ENCODE data around the gene BPGM.
"Not testable (repeated sequence)": the region's sequence is repeated elsewhere in the genome, so short reads cannot be mapped to it uniquely, and the experiment has no call there.

The BPGM gene

DNA sequence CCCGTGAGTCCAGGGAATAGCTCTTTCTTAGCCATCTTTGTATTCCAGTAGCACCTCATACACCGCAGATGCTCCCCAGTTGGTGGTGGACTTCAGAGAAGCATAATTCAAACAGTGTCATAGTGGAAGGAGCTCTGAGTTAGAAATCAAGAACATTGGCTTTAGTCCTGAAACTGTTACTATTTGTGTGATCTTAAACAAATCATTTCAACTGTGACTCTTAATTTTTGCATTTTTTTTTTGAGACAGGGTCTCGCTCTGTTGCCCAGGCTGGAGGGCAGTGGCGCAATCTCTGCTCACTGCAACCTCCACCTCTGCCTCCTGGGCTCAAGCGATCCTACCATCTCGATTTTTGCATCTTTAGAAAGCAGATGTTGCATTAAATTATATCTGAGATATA lies 1.8 kb downstream of the BPGM start:
- 99% methylated on average over 5 of the region's 6 CpGs for WGBS

GRCh38 chr7:134649226-134649775 lies 2.6 kb downstream of the BPGM start:
- no peak overlapping the region for H3K4me3 ChIP-seq (ENCODE audit: low read length)
- peaks cover 4% of the 10 kb centered on the region; the same call in 1 of the 2 replicates for H3K4me1 ChIP-seq (ENCODE audit: insufficient read depth, low read length)
- H3K9me3 ChIP-seq (ENCODE audit: insufficient read depth, low read depth, low read length) = no peaks in the 10 kb centered on the region
- no peaks in the 10 kb centered on the region for H3K27me3 ChIP-seq (ENCODE audit: insufficient read depth, low read length)
- 92% methylated on average over 3 of the region's 3 CpGs for WGBS
- H3K27ac ChIP-seq (ENCODE audit: low read depth, low read length) = no peak overlapping the region
- no peaks in the 10 kb centered on the region for H3K36me3 ChIP-seq (ENCODE audit: insufficient read depth, low read length)
- no peak overlapping the region for H3K9ac ChIP-seq (ENCODE audit: low read depth, low read length)

More for the DNA sequence above, 1.8 kb downstream of the BPGM start:
- H3K4me3 ChIP-seq (ENCODE audit: low read length) = no peak overlapping the region
- H3K9ac ChIP-seq (ENCODE audit: low read depth, low read length) = no peak overlapping the region
- no peak overlapping the region for H3K27ac ChIP-seq (ENCODE audit: low read depth, low read length)
- no peaks in the 10 kb centered on the region for H3K9me3 ChIP-seq (ENCODE audit: insufficient read depth, low read depth, low read length)
- H3K36me3 ChIP-seq (ENCODE audit: insufficient read depth, low read length) = no peaks in the 10 kb centered on the region
- peaks cover 4% of the 10 kb centered on the region; the same call in 1 of the 2 replicates for H3K4me1 ChIP-seq (ENCODE audit: insufficient read depth, low read length)
- H3K27me3 ChIP-seq (ENCODE audit: insufficient read depth, low read length) = no peaks in the 10 kb centered on the region

- Histone ChIP-seq H3K4me1 (ENCODE audit: insufficient read depth, low read length) (no peaks in the 10 kb centered on the region), H3K9me3 (ENCODE audit: insufficient read depth, low read depth, low read length) (no peaks in the 10 kb centered on the region), H3K4me3 (ENCODE audit: low read length) (no peak overlapping the region), H3K27ac (ENCODE audit: low read depth, low read length) (no peak overlapping the region), H3K27me3 (ENCODE audit: insufficient read depth, low read length) (no peaks in the 10 kb centered on the region), H3K9ac (ENCODE audit: low read depth, low read length) (no peak overlapping the region), H3K36me3 (ENCODE audit: insufficient read depth, low read length) (no peaks in the 10 kb centered on the region)
- 96% methylated on average over 3 of the region's 4 CpGs for WGBS
Observed at GRCh38 chr7:134651991-134652390, 5.3 kb downstream of the BPGM start.

DNA sequence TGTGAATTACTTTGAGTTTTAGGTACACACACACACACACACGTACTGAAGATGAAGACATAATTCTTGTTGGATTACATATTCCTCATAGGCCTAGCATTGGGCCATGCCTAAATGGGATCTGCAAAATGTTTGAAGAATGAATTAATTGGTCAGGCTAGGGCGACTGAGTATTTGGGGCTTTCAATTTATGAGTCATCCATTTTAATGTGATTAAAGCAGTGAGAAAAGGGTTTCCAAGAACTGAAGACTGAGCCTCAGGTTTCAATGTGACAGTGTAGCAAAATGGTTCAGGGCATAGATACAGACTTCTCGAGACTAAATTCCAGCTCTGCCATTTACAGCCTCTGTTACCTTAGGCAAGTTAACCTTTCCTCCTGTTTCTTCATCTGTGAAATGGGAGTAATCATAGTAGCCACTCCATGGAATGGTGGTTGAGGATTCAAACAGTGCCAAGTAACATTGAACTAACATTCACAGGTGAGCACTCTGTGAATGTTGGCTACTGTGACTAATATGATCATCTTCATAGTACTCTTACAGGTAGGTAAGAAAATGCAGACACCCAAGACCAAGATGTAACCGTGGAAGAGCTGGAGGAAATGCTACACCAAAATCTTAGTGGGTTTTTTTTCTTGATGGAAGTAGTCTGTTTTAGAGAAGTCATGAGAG lies 7.6 kb downstream of the BPGM start:
- H3K4me1 ChIP-seq (ENCODE audit: insufficient read depth, low read length) = 0 out of 2 replicates have a peak, but pooled peaks cover 7% of the 10 kb centered on the region
- H3K36me3 ChIP-seq (ENCODE audit: insufficient read depth, low read length) = no peaks in the 10 kb centered on the region
- no peaks in the 10 kb centered on the region for H3K9me3 ChIP-seq (ENCODE audit: insufficient read depth, low read depth, low read length)
- 62% methylated on average over 3 of the region's 4 CpGs for WGBS
- no peak overlapping the region for H3K4me3 ChIP-seq (ENCODE audit: low read length)
- no peaks in the 10 kb centered on the region for H3K27me3 ChIP-seq (ENCODE audit: insufficient read depth, low read length)
- no peak overlapping the region for H3K9ac ChIP-seq (ENCODE audit: low read depth, low read length)
- H3K27ac ChIP-seq (ENCODE audit: low read depth, low read length) = no peak overlapping the region

GRCh38 chr7:134657526-134657925 lies 10.9 kb downstream of the BPGM start:
- no peak overlapping the region for H3K9ac ChIP-seq (ENCODE audit: low read depth, low read length)
- H3K9me3 ChIP-seq (ENCODE audit: insufficient read depth, low read depth, low read length) = no peaks in the 10 kb centered on the region
- peaks cover 7% of the 10 kb centered on the region for H3K36me3 ChIP-seq (ENCODE audit: insufficient read depth, low read length)
- H3K27me3 ChIP-seq (ENCODE audit: insufficient read depth, low read length) = no peaks in the 10 kb centered on the region
- H3K4me3 ChIP-seq (ENCODE audit: low read length) = no peak overlapping the region
- 83% methylated on average over 3 of the region's 5 CpGs for WGBS
- 0 out of 2 replicates have a peak, but pooled peaks cover 7% of the 10 kb centered on the region for H3K4me1 ChIP-seq (ENCODE audit: insufficient read depth, low read length)
- H3K27ac ChIP-seq (ENCODE audit: low read depth, low read length) = no peak overlapping the region

DNA sequence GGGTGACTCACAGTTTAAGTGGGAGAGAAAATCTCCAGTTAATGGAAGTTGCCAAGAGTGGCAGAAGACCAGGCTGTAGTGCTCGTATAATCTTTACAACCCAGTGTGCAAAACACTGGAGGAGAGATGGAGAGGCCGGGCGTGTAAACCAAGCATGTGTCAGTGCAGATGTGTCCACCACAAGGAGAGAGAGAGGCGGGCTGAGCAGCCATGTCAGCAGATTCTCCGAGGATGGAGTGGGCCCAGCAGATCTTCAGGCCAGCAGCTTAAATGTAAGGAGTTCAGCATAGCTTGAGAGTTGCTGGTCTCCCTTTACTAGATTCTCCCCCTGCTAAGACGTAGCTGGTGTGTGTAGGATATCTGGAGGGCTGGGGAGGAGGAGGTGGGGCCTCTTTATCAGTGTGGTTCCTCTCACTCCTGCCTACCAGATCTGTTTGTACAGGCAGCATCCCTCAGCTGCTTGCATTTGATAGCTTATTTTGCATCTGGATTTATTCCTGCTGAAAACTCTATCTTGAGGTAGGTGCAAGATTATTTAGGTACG lies 13.7 kb downstream of the BPGM start:
- H3K4me1 ChIP-seq (ENCODE audit: insufficient read depth, low read length) = 0 out of 2 replicates have a peak, but pooled peaks cover 7% of the 10 kb centered on the region
- no peak overlapping the region for H3K4me3 ChIP-seq (ENCODE audit: low read length)
- no peak overlapping the region for H3K27ac ChIP-seq (ENCODE audit: low read depth, low read length)
- peaks cover 7% of the 10 kb centered on the region for H3K36me3 ChIP-seq (ENCODE audit: insufficient read depth, low read length)
- no peaks in the 10 kb centered on the region for H3K27me3 ChIP-seq (ENCODE audit: insufficient read depth, low read length)
- no peak overlapping the region for H3K9ac ChIP-seq (ENCODE audit: low read depth, low read length)
- H3K9me3 ChIP-seq (ENCODE audit: insufficient read depth, low read depth, low read length) = no peaks in the 10 kb centered on the region
- 90% methylated on average over 7 of the region's 7 CpGs for WGBS

DNA sequence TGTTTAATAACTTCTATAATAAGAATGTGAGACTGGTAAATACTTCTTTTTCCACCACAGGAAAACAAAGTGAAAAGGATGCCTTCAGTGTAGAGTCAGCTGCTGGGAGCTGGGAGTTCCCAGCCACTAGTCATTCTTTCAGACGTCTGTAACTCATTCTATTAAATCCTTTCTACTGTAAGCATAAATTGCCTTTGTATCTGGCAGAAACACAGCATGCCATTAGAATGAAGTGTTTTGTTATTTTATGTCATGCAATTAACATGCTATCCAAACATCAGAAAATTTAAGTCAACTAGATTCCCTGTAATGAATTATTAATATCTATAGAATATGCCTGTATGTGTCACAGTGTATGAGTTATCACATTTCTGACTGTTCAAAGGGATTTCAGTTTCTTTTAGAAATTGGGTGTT lies 14.3 kb downstream of the BPGM start:
- 56% methylated on average over 1 of the region's 1 CpG for WGBS
- Histone ChIP-seq H3K9ac (ENCODE audit: low read depth, low read length) (no peak overlapping the region), H3K36me3 (ENCODE audit: insufficient read depth, low read length) (peaks cover 7% of the 10 kb centered on the region)

DNA sequence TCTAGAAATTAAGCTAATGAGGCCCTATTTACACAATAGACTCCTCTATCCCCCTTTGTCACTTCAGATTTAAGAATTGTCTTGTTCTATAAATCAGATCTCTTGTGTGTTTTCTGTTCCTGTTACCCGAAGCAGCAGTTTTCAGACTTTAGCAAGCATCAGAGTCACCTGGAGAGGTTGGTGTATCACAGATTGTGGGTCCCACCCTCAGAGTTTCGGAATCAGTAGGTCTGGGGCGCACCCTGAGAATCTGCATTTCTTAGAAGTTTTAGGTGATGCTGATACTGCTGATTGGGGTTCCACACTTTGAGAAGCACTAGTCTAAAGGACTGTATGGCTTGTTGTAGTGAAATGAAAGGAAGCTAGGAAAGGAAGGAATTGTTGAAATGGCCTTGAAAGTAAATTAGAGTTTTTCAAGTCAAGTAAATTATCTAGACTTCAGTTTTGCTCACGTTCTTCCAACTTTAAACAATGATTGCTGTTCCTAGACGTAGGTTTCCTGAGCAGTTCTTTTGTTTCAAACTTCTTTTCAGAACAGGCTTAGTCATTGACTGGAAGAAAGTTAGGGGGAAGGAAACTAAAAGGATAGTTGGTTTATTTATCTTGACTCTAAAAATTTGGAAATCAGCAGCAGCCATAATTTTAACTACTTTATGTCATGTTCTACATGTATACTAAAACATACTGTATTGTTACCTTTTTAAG lies 15.7 kb downstream of the BPGM start:
- Histone ChIP-seq H3K27ac (ENCODE audit: low read depth, low read length) (no peak overlapping the region), H3K9me3 (ENCODE audit: insufficient read depth, low read depth, low read length) (no peaks in the 10 kb centered on the region), H3K4me1 (ENCODE audit: insufficient read depth, low read length) (0 out of 2 replicates have a peak, but pooled peaks cover 7% of the 10 kb centered on the region), H3K27me3 (ENCODE audit: insufficient read depth, low read length) (no peaks in the 10 kb centered on the region), H3K36me3 (ENCODE audit: insufficient read depth, low read length) (peaks cover 7% of the 10 kb centered on the region), H3K4me3 (ENCODE audit: low read length) (no peak overlapping the region), H3K9ac (ENCODE audit: low read depth, low read length) (no peak overlapping the region)
- WGBS = 77% methylated on average over 5 of the region's 5 CpGs

More for the DNA sequence above, 14.3 kb downstream of the BPGM start:
- 0 out of 2 replicates have a peak, but pooled peaks cover 7% of the 10 kb centered on the region for H3K4me1 ChIP-seq (ENCODE audit: insufficient read depth, low read length)
- no peaks in the 10 kb centered on the region for H3K27me3 ChIP-seq (ENCODE audit: insufficient read depth, low read length)
- H3K27ac ChIP-seq (ENCODE audit: low read depth, low read length) = no peak overlapping the region
- no peaks in the 10 kb centered on the region for H3K9me3 ChIP-seq (ENCODE audit: insufficient read depth, low read depth, low read length)
- no peak overlapping the region for H3K4me3 ChIP-seq (ENCODE audit: low read length)

DNA sequence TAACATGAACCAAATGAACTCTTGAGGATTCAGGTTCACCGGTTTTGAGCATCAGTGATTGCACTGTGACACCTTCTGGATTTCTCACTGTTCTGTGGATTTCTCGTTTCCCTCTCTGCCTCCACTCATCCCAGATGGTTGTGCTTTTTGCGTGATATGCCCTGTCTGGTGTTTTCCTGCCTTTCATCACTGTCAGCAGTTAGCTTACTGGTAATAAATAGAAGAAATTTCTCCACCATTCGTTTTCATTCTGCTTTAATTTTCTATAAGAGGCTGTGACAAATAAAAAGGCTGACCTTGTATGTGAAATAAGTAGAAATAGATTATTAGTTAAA lies 16.2 kb downstream of the BPGM start:
- Histone ChIP-seq H3K9me3 (ENCODE audit: insufficient read depth, low read depth, low read length) (no peaks in the 10 kb centered on the region), H3K27me3 (ENCODE audit: insufficient read depth, low read length) (no peaks in the 10 kb centered on the region), H3K4me3 (ENCODE audit: low read length) (no peak overlapping the region), H3K9ac (ENCODE audit: low read depth, low read length) (no peak overlapping the region), H3K27ac (ENCODE audit: low read depth, low read length) (no peak overlapping the region), H3K4me1 (ENCODE audit: insufficient read depth, low read length) (0 out of 2 replicates have a peak, but pooled peaks cover 4% of the 10 kb centered on the region), H3K36me3 (ENCODE audit: insufficient read depth, low read length) (peaks cover 7% of the 10 kb centered on the region)
- 96% methylated on average over 3 of the region's 4 CpGs for WGBS

DNA sequence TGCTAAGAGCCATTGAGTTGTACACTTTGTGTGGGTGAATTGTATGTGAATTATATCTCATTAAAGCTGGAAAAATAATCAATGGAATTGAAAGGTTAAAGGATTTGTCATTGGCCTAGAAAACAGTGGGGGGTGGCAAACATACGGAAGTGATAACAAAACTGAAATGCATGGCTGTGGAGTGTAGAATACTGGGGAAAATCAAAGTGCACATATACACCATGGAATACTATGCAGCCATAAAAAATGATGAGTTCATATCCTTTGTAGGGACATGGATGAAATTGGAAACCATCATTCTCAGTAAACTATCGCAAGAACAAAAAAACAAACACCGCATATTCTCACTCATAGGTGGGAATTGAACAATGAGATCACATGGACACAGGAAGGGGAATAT lies 18.4 kb downstream of the BPGM start:
- not testable (repeated sequence) for H3K4me3 ChIP-seq (ENCODE audit: low read length); H3K9me3 ChIP-seq (ENCODE audit: insufficient read depth, low read depth, low read length); H3K27ac ChIP-seq (ENCODE audit: low read depth, low read length); H3K36me3 ChIP-seq (ENCODE audit: insufficient read depth, low read length); H3K9ac ChIP-seq (ENCODE audit: low read depth, low read length); H3K27me3 ChIP-seq (ENCODE audit: insufficient read depth, low read length)
- 0% methylated on average over 1 of the region's 3 CpGs for WGBS
- H3K4me1 ChIP-seq (ENCODE audit: insufficient read depth, low read length) = peaks cover 11% of the 10 kb centered on the region

DNA sequence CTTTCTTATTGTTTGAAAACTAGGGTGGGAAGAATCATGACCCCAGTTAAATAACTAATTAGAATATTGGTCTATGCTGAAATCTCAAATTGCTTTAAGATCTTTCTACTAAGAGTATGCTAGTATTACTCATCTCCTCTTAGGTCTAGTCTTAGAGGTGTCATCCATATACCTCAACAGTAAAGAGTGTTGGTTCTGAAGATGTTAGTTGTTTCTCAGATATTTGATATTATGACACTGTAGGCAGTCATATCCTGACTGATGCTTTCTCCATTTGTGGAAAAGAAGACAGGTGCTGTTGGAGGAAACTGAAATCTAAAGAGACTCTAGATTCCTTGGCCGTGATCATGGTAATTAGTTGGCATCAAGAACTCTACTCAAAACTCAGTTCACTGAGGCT lies 21.2 kb downstream of the BPGM start:
- peaks cover 12% of the 10 kb centered on the region for H3K4me1 ChIP-seq (ENCODE audit: insufficient read depth, low read length)
- 85% methylated on average over 1 of the region's 1 CpG for WGBS
- H3K4me3 ChIP-seq (ENCODE audit: low read length) = no peak overlapping the region
- H3K36me3 ChIP-seq (ENCODE audit: insufficient read depth, low read length) = no peaks in the 10 kb centered on the region
- H3K27me3 ChIP-seq (ENCODE audit: insufficient read depth, low read length) = no peaks in the 10 kb centered on the region
- no peak overlapping the region for H3K27ac ChIP-seq (ENCODE audit: low read depth, low read length)
- no peaks in the 10 kb centered on the region for H3K9me3 ChIP-seq (ENCODE audit: insufficient read depth, low read depth, low read length)
- H3K9ac ChIP-seq (ENCODE audit: low read depth, low read length) = no peak overlapping the region

All from HUES64 (cell line).